Prostate gland (tissue), 2 donors: Measurements from ENCODE around the gene SLC35B1. TPM values are rescaled to one million over a fixed set of nuclear protein-coding genes. Genes with fewer than 3 reads are reported as not detected.

ENCODE experiments used
- DNase-seq: peaks from one replicate; pipeline ENCODE4 v3.0.0-alpha.2; 2019; ENCODE audit warnings: low spot score
- H3K27ac ChIP-seq, 2 donors: fragments of 200-600 bp; sonication (generic); 2 replicates each; pipeline ENCODE4 v1.5.1; 2017 to 2019
- H3K27me3 ChIP-seq: fragments of 200-600 bp; sonication (generic); replicated peaks from 2 replicates; pipeline ENCODE4 v1.5.1; 2019; ENCODE audit not compliant: insufficient read depth
- H3K36me3 ChIP-seq, 2 donors: fragments of 200-600 bp; sonication (generic); 1 replicate in 1 of 2; 2 replicates in 1 of 2; pipeline versions ENCODE4 v1.5.1 to v1.8.1; 2017 to 2019
- H3K4me1 ChIP-seq: fragments of 200-600 bp; sonication (generic); replicated peaks from 2 replicates; pipeline ENCODE4 v1.5.1; 2019
- H3K4me3 ChIP-seq, 2 donors: fragments of 200-600 bp; sonication (generic); 2 replicates each; pipeline ENCODE4 v1.5.1; 2017 to 2019
- H3K9me3 ChIP-seq: fragments of 200-600 bp; sonication (generic); 2 replicates; pipeline ENCODE4 v1.5.1; 2017
- CTCF ChIP-seq, 4 experiments: fragments of 200-600 bp in 2 of 4; fragments of 450-650 bp in 2 of 4; sonication (generic) in 2 of 4; IDR thresholded peaks; 1 replicate in 3 of 4; 2 replicates in 1 of 4; pipeline ENCODE4 v1.5.1; 2016 to 2019; ENCODE audit warnings: antibody characterized with exemption in 4 of 4, mild to moderate bottlenecking in 2 of 4, moderate library complexity in 2 of 4
- POLR2A ChIP-seq: fragments of 450-650 bp; IDR thresholded peaks from one replicate; pipeline ENCODE4 v1.6.1; 2016; ENCODE audit warnings: antibody characterized with exemption, mild to moderate bottlenecking
- POLR2AphosphoS5 ChIP-seq: sonication (generic); formaldehyde crosslinking; IDR thresholded peaks from one replicate; pipeline ENCODE4 v1.6.1; 2017; ENCODE audit warnings: antibody characterized with exemption
- WGBS: methylation state at CpG from one replicate; pipeline ENCODE4 v1.1.5; 2018; 5-methylcytosine and 5-hydroxymethylcytosine counted together
- intact Hi-C: fragments of 100-400 bp; cut with DNase I; formaldehyde crosslinking; loops from one replicate; pipeline ENCODE4 v1.14.2; 2022
- total RNA-seq, 2 donors: library from RNA; depleted of rRNA; stranded (reverse); fragments of >200 nt; gene quantifications; one replicate each; pipeline ENCODE4 v1.1.0, GENCODE V29; 2016

SLC35B1 gene
- total RNA-seq, 2 donors from 2014 or later, result 31.0 to 81.0 TPM

GRCh38 chr17:49747632-49748031 is 39.9 kb upstream of the SLC35B1 start:
- TF ChIP-seq POLR2AphosphoS5 (no peak), CTCF (IDR thresholded peaks at IDR 0.05) (no peak), POLR2A (no peak)
- no peak overlapping the region for H3K27ac ChIP-seq
- intact Hi-C loops, result no loop called here
- WGBS, result 88% methylated on average over 1 of the region's 1 CpG
- no peaks in the 10 kb centered on the region for H3K9me3 ChIP-seq
- H3K27me3 ChIP-seq, result no peaks in the 10 kb centered on the region
- no peak for DNase-seq
- H3K4me1 ChIP-seq, result no peaks in the 10 kb centered on the region
- H3K4me3 ChIP-seq, result no peak overlapping the region
- H3K36me3 ChIP-seq, result no peaks in the 10 kb centered on the region

- H3K27ac ChIP-seq, result no peak overlapping the region
- TF ChIP-seq POLR2AphosphoS5 (no peak), POLR2A (no peak), CTCF (IDR thresholded peaks at IDR 0.05) (no peak)
These were observed 39.2 kb upstream of the SLC35B1 start for GRCh38 chr17:49746791-49747490.

GRCh38 chr17:49745175-49746139 is 37.7 kb upstream of the SLC35B1 start:
- WGBS, result 80% methylated on average over 1 of the region's 1 CpG
- H3K4me1 ChIP-seq, result no peaks in the 10 kb centered on the region
- H3K27me3 ChIP-seq, result no peaks in the 10 kb centered on the region
- H3K9me3 ChIP-seq, result no peaks in the 10 kb centered on the region
- no peak for TF ChIP-seq POLR2A
- TF ChIP-seq CTCF (IDR thresholded peaks at IDR 0.05), result no peak
- no peak for TF ChIP-seq POLR2AphosphoS5
- intact Hi-C loops, result no loop called here
- no peak for DNase-seq
- no peak overlapping the region for H3K4me3 ChIP-seq
- H3K36me3 ChIP-seq, result no peaks in the 10 kb centered on the region
- no peak overlapping the region for H3K27ac ChIP-seq

More at GRCh38 chr17:49746791-49747490, 39.2 kb upstream of the SLC35B1 start:
- DNase-seq, result no peak
- H3K36me3 ChIP-seq, result no peaks in the 10 kb centered on the region
- H3K4me3 ChIP-seq, result no peak overlapping the region
- WGBS, result 91% methylated on average over 5 of the region's 5 CpGs
- intact Hi-C loops, result no loop called here
- no peaks in the 10 kb centered on the region for H3K9me3 ChIP-seq
- no peaks in the 10 kb centered on the region for H3K27me3 ChIP-seq
- H3K4me1 ChIP-seq, result no peaks in the 10 kb centered on the region

- DNase-seq, result no peak
- intact Hi-C loops, result no loop called here
- 62% methylated on average over 1 of the region's 1 CpG for WGBS
These were observed 34.4 kb upstream of the SLC35B1 start for GRCh38 chr17:49742166-49742638.

More at GRCh38 chr17:49742166-49742638, 34.4 kb upstream of the SLC35B1 start:
- H3K4me3 ChIP-seq, result no peak overlapping the region
- no peaks in the 10 kb centered on the region for H3K4me1 ChIP-seq
- no peaks in the 10 kb centered on the region for H3K36me3 ChIP-seq
- no peaks in the 10 kb centered on the region for H3K9me3 ChIP-seq
- TF ChIP-seq POLR2AphosphoS5, result no peak
- TF ChIP-seq POLR2A, result no peak
- no peak for TF ChIP-seq CTCF (IDR thresholded peaks at IDR 0.05)
- no peaks in the 10 kb centered on the region for H3K27me3 ChIP-seq
- H3K27ac ChIP-seq, result peak overlapping the region in 1 of 2 donors; percentile 35
